H1 (cell line): ENCODE results near the gene PRPF6. TPM values are rescaled to one million over a fixed set of nuclear protein-coding genes. Genes with fewer than 3 reads are reported as not detected.

Experiments
- BCL11A ChIP-seq, 2 experiments: IDR thresholded peaks; one replicate each; pipeline ENCODE4 v1.6.1; 2011; ENCODE audit warnings: low read depth in 2 of 2, low read length in 2 of 2, mild to moderate bottlenecking in 2 of 2
- RNF2 ChIP-seq: fragments of 200-900, 300-1000 bp; sonication (generic); IDR thresholded peaks from 2 replicates; pipeline ENCODE4 v1.7.1; 2016; ENCODE audit warnings: borderline replicate concordance, low read depth, mild to moderate bottlenecking, antibody characterized with exemption, low read length; ENCODE audit not compliant: poor library complexity, severe bottlenecking; ENCODE audit errors: missing control alignments
- polyA plus RNA-seq, 7 experiments: library from polyadenylated mRNA; depleted of rRNA in 3 of 7; stranded (reverse) in 5 of 7; unstranded in 2 of 7; fragments of >200 nt in 5 of 7; fragments of 200-250 nt in 2 of 7; gene quantifications; 1 replicate in 5 of 7; 2 replicates in 1 of 7; 4 replicates in 1 of 7; pipeline versions ENCODE4 v1.2.1 to v1.2.3, GENCODE V29; 2011 to 2013; ENCODE audit warnings: missing spikeins in 2 of 7, mixed read lengths in 2 of 7
- total RNA-seq: library from RNA; stranded (reverse); fragmentation: NEBNext Ultra II Directional; extraction: Animal tissue kit (Norgen Biotek cat#: 25700); gene quantifications from 2 replicates; pipeline ENCODE4 v1.2.1, GENCODE V29; 2021
- TF ChIP-seq, protein P1 (sequence below): IDR thresholded peaks from 2 replicates; pipeline ENCODE4 v1.6.1; 2011; ENCODE audit warnings: low read depth, mild to moderate bottlenecking, low read length; ENCODE audit not compliant: insufficient read depth

PRPF6 gene
- total and polyA plus RNA-seq, 2 of the 8 experiments (the other 6 are each of a cell fraction or from before 2014, with no cell fraction given) = 27.9 to 76.9 TPM

DNA sequence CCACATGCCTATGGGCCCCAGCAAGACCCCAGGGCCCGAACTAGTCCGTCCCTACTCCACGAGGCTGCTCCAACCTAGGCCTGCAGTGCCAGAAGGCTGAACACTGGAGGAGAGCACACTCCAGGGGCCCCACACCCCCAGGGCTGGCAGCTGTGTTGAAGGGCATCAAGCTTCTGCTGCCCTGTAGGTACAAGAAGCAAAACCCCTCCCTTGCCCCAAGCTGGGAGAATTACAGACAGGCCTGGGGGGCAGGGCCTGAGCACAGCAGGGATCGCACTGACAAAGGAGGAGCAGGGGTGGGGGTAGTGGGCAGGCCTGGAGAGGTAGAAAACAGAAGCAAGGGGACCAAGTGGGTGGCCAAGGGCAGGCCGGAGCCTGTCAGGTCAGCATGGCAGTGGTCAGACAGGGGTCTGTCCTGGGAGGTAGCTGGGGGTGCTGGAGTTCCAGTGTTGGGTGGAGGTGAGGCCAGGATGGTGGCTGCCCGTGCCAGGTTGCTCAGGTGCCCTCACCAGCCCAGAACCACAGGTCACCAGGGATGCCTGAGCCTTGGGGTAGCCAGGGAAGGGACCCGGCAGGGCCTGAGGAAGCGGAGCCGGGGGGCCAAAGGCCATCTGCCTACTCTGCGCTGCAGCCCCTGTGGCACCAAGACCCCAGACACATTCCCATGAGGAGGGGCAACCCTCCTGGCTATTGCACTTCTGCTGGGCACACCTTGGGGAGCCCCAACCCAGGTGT lies 21.8 kb upstream of the PRPF6 start (continued):
- no peak for TF ChIP-seq BCL11A (IDR thresholded peaks at IDR 0.05; ENCODE audit: low read depth in 2 of 2, low read length in 2 of 2)
- TF ChIP-seq, protein P1, sequence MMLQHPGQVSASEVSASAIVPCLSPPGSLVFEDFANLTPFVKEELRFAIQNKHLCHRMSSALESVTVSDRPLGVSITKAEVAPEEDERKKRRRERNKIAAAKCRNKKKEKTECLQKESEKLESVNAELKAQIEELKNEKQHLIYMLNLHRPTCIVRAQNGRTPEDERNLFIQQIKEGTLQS = no peak
- TF ChIP-seq RNF2 = no peak
